Measurements from ENCODE around the gene RPAIN.

RPAIN gene

GRCh38 chr17:5472511-5472910 is 52.5 kb downstream of the RPAIN start:
- Histone ChIP-seq H3K4me2 (ENCODE audit: low read depth, low read length, poor library complexity, severe bottlenecking) (no peak overlapping the region), H3K9ac (ENCODE audit: low read length) (no peak overlapping the region), H3K9me3 (ENCODE audit: insufficient read depth, low read length) (no peaks in the 10 kb centered on the region), H2AFZ (ENCODE audit: low read depth, low read length, severe bottlenecking) (no peak overlapping the region), H3K27me3 (ENCODE audit: low read length) (no peaks in the 10 kb centered on the region), H3K4me3 (ENCODE audit: insufficient read depth, low read length, poor library complexity, severe bottlenecking) (no peak overlapping the region), H4K20me1 (ENCODE audit: low read depth, low read length) (no peaks in the 10 kb centered on the region), H3K36me3 (ENCODE audit: low read length) (peaks cover 19% of the 10 kb centered on the region), H3K79me2 (ENCODE audit: insufficient read depth, low read length) (peaks cover 11% of the 10 kb centered on the region), H3K27ac (ENCODE audit: low read depth, low read length) (no peak overlapping the region), H3K9me2 (replicated peaks; ENCODE audit: insufficient read depth, low read length) (no peaks in the 10 kb centered on the region), H3F3A (ENCODE audit: insufficient read depth) (peaks cover 23% of the 10 kb centered on the region)
- TF ChIP-seq CTCF (IDR thresholded peaks at IDR 0.05; ENCODE audit: insufficient read depth, low read length, poor library complexity, severe bottlenecking) (no peak), EZH2phosphoT487 (conservative IDR thresholded peaks at IDR 0.05; ENCODE audit: low read length) (no peak)

DNA sequence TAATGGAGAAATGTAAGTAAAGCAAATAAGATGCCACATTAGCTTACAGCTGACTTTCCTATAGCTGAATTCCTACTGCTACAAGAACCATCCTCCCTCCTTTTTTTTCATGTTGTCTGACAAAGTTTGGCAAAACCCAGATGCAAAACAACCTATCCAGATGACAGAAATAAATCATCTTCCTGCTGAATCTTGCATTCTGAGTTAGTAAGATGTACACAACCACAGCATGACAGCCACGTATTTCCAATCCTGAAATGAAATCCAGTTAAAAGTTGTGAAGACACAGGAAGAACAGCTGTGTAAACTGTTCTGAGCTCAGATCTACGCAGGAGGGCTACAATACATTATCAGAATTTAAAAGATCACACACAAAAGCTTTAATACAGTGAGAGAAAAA is 53.9 kb downstream of the RPAIN start:
- no peaks in the 10 kb centered on the region for H4K20me1 ChIP-seq (ENCODE audit: low read depth, low read length)
- H2AFZ ChIP-seq (ENCODE audit: low read depth, low read length, severe bottlenecking) = no peak overlapping the region
- no peak overlapping the region for H3K27ac ChIP-seq (ENCODE audit: low read depth, low read length)
- no peaks in the 10 kb centered on the region; the same call in 1 of the 2 replicates for H3K79me2 ChIP-seq (ENCODE audit: insufficient read depth, low read length)
- H3K4me2 ChIP-seq (ENCODE audit: low read depth, low read length, poor library complexity, severe bottlenecking) = no peak overlapping the region
- H3K4me3 ChIP-seq (ENCODE audit: insufficient read depth, low read length, poor library complexity, severe bottlenecking) = no peak overlapping the region
- no peaks in the 10 kb centered on the region for H3K27me3 ChIP-seq (ENCODE audit: low read length)
- no peaks in the 10 kb centered on the region for H3K9me2 ChIP-seq (replicated peaks; ENCODE audit: insufficient read depth, low read length)
- H3K9me3 ChIP-seq (ENCODE audit: insufficient read depth, low read length) = no peaks in the 10 kb centered on the region
- peaks cover 33% of the 10 kb centered on the region for H3K36me3 ChIP-seq (ENCODE audit: low read length)
- H3F3A ChIP-seq (ENCODE audit: insufficient read depth) = peaks cover 23% of the 10 kb centered on the region
- no peak for TF ChIP-seq CTCF (IDR thresholded peaks at IDR 0.05; ENCODE audit: insufficient read depth, low read length, poor library complexity, severe bottlenecking)
- H3K9ac ChIP-seq (ENCODE audit: low read length) = no peak overlapping the region

DNA sequence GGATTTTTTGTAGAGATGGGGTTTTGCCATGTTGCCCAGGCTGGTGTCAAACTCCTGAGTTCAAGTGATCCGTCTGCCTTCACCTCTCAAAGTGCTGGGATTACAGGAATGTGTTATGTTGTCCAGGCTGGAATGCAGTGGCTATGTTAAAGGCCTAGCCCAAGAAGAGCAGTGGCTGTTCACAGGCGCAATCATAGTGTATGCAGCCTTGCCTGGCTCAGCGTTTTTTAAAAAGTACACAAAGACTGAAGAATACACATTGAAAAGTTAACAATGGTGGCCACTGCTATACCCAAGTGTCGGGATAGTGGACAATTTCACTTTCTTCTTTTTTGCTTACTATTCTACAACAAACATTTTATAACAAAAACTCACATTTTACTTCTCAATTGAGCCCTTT is 59.0 kb downstream of the RPAIN start:
- no peak overlapping the region for H3K27ac ChIP-seq (ENCODE audit: low read depth, low read length)
- H3K4me3 ChIP-seq (ENCODE audit: insufficient read depth, low read length, poor library complexity, severe bottlenecking) = no peak overlapping the region
- H3F3A ChIP-seq (ENCODE audit: insufficient read depth) = 0 out of 2 replicates have a peak, but pooled peaks cover 5% of the 10 kb centered on the region
- no peaks in the 10 kb centered on the region for H3K9me3 ChIP-seq (ENCODE audit: insufficient read depth, low read length)
- H3K9ac ChIP-seq (ENCODE audit: low read length) = no peak overlapping the region
- H3K36me3 ChIP-seq (ENCODE audit: low read length) = peaks cover 54% of the 10 kb centered on the region
- H4K20me1 ChIP-seq (ENCODE audit: low read depth, low read length) = no peaks in the 10 kb centered on the region
- no peaks in the 10 kb centered on the region for H3K9me2 ChIP-seq (replicated peaks; ENCODE audit: insufficient read depth, low read length)
- no peak overlapping the region for H3K4me2 ChIP-seq (ENCODE audit: low read depth, low read length, poor library complexity, severe bottlenecking)
- TF ChIP-seq EZH2phosphoT487 (conservative IDR thresholded peaks at IDR 0.05; ENCODE audit: low read length) (no peak), CTCF (IDR thresholded peaks at IDR 0.05; ENCODE audit: insufficient read depth, low read length, poor library complexity, severe bottlenecking) (no peak)
- no peak overlapping the region for H2AFZ ChIP-seq (ENCODE audit: low read depth, low read length, severe bottlenecking)
- peaks cover 19% of the 10 kb centered on the region for H3K79me2 ChIP-seq (ENCODE audit: insufficient read depth, low read length)
- no peaks in the 10 kb centered on the region for H3K27me3 ChIP-seq (ENCODE audit: low read length)
